Raji (cell line): Measurements from ENCODE around the gene SFXN3.

Source experiments
- POLR2A ChIP-seq: IDR thresholded peaks from 2 replicates; pipeline ENCODE4 v1.6.1; 2011; ENCODE audit warnings: low read depth, low read length, control low read depth; ENCODE audit not compliant: insufficient read depth

SFXN3 gene

GRCh38 chr10:101007915-101008822, 22.9 kb upstream of the SFXN3 start:
- no peak for TF ChIP-seq POLR2A

DNA sequence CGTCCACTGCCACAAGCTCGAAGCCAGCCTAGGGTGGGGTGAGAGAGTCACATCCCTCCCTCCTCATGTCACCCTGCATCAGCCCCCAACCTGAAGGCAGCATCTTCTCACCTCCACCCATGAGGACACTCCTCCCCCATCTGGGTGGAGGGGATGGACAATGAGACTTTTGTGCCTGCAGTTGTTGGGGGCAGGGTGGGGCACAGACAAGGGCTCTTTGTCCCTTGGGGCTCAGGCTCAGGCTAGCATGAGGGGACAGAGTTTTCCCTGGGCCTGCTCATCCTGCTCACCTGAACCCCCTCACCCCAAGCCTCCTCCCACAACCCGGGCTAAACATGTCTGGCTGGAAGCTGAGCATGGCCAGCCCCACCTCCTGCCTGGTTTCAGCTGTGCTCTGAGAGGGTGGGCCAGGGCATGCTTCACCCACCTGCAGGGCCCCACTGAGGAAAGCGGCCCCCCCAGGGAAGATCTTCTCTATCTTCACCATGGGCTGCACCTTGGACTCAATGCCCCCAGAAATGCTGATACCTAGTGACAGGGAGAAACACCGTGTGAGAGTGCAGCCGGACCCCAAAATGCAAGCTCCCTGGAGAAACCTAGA, 22.1 kb upstream of the SFXN3 start:
- no peak for TF ChIP-seq POLR2A

GRCh38 chr10:101010329-101010728, 20.7 kb upstream of the SFXN3 start:
- no peak for TF ChIP-seq POLR2A

DNA sequence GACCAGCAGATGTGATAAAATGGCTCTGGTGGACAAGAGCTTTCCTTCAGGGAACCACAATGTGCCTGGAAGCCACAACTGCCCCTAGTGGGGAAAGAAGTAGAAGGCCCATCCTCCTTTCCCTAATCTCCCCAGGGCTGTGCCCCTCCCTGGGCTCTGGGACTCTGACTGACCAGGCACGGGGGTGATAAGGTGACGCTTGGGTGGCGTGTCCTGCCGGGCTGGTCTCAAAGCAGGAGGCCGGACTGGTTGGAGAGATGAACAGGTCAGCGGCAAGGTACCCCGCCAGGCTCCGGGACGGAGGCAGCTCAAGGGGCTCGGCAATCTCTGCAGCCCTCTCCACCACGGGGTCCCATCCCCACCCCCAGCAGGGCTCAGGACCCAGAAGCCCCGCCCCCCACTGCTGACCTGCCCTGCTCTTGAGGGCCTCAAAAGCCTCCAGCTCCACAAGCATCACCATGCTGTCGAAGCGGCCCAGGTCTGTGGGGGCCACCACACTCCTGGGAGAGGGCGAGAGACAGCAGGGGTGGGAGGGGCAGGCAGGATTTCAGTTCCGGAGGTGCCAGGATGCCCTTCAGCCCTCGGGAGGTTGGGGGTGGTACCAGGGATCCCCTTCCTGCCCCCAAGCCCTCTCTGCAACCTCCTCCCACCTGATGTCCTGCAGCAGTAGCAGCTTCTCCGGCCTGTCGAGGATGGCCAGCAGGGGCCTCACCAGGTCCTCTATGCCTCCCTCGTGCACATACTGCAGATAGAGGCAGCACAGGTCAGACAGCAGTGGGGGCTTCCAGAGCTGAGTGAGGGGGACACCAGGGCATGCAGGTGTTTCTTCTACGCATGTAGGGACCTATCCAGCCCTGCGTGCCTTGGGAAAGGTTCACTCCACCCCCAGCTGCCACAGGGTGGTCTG, 19.3 kb upstream of the SFXN3 start:
- no peak for TF ChIP-seq POLR2A

GRCh38 chr10:101012525-101013364, 18.3 kb upstream of the SFXN3 start:
- no peak for TF ChIP-seq POLR2A

DNA sequence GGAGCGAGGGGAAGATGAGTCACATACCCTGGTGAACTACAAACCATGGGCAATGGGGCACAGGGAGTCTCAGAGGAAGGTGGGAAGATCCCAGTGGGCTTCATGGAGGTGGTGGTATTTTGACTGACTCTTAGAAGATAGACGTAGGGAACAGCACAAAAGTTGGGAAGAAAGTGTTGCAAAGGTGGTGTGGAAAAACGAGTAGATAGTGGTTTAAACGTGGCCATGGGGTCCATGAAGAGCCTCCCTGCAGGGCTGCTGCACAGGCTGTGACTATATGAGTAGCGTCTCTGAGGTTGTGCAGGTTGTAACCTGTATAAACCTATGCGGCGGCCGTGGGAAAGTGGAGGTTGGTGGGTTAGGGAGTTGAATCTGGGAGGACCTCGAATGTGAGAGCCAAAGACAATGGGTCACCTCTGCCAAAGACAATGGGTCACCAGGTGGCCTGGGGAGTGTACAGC, 17.6 kb upstream of the SFXN3 start:
- no peak for TF ChIP-seq POLR2A

GRCh38 chr10:101014230-101014884, 16.7 kb upstream of the SFXN3 start:
- TF ChIP-seq POLR2A, result no peak

- TF ChIP-seq POLR2A, result no peak
Measured at GRCh38 chr10:101014966-101015581, 16.0 kb upstream of the SFXN3 start.

- TF ChIP-seq POLR2A, result no peak
Measured at GRCh38 chr10:101015582-101015973, 15.5 kb upstream of the SFXN3 start.

DNA sequence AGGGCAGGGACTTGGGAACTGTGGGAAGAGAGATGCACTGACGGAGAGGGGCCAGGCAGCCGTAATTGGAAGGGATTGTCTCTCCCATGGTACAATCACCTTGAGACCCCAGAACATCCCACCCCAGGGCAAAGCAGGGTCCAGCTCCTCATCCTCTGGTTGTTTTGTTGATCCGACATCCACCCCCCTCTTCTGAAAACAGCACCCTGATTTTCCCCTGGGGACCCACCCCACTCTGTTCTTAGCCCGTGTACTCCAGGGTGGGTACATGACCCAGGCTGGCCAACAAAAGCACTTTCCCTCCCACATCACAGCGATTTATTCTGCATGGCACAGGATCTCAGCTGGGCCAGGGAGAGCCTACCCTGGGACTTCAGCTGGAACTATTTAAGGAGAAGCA, 14.2 kb upstream of the SFXN3 start:
- TF ChIP-seq POLR2A, result no peak

DNA sequence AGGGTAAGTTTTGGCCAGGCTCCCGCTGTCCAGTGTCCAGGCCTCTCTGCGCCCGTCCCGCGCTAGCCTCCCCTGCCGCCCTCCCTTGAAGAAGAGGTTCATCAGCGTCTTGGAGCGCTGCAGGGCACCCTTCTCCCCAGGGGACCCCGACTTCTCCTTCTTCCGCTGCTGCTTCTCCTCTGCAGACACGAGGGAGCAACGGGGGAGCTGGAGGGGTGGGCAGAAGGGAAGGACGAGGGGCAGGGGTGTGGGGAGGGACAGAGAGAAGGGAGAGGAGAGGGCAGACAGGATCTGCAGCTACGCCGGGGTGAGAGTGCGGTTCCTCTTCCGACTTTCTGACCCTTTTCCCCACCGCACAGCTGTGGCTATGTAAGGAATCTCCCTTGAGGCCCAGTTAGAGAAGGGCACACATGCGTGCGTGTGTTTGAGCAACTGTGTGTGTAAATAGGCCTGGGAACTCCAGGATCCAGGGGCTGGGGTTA, 12.9 kb upstream of the SFXN3 start:
- no peak for TF ChIP-seq POLR2A

- no peak for TF ChIP-seq POLR2A
Measured at GRCh38 chr10:101018600-101019439, 12.2 kb upstream of the SFXN3 start.

DNA sequence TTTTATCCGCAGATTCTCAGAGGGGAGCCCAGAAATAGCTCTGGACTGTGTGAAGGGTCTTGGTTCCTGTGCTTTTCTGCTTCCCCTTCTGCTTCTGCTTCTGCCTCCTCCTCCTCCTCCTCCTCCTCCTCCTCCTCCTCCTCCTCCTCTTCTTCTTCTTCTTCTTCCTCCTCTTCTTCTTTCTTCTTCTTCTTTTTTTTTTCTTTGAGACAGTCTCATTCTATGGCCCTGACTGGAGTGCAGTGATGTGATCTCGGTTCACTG, 11.7 kb upstream of the SFXN3 start:
- TF ChIP-seq POLR2A, result no peak
